Testis (tissue), 2 donors: ENCODE measurements around the gene SIGLEC10.

Experiments used
- POLR2A ChIP-seq: fragments of 450-650 bp; IDR thresholded peaks from one replicate; pipeline ENCODE4 v1.6.1; 2017; ENCODE audit warnings: antibody characterized with exemption, mild to moderate bottlenecking, moderate library complexity
- TF ChIP-seq, protein P1 (sequence below), 3 experiments: fragments of 450-650 bp in 2 of 3; fragments of 200-600 bp in 1 of 3; sonication (generic) in 1 of 3; IDR thresholded peaks; one replicate each; pipeline ENCODE4 v1.5.1; 2016 to 2019; ENCODE audit warnings: antibody characterized with exemption in 3 of 3, mild to moderate bottlenecking in 2 of 3, moderate library complexity in 1 of 3

DNA sequence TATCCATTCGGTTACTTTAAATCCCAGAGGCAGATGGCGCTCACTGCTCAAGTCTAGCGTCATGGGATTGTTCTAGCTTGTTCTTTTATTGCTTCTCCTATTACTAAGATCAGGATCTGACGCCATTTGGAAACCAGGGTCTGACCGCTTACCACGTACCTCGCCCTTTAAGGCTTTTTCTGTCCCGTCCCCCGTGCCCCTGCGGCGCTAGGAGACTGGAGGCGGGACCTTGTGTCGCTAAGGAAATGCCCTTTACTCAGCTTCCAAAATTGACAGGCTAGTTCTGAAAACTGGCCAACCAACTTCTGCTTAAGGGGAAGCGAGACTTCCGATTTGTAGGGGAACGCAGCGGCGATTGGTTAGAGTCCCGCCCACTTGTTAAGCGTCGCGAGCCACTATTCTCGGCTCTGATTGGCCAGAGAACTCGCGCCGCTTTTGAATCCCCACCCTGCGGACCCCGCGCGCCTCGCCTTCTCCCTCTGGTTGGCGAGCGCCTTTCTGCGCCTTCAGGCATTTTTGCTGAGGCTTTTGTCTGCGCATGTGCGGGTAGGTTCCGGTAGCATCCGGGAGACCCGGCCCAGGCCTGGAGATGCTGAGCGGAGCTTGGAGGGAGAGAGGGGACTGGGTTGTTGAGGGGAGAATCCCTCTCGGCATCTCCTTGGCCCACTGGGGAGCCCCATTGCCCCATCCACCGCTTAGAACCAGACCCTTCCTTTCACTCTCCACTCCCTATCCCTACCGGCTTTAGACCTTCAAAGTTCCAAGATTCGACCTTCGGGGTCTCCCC, 23.2 kb downstream of the SIGLEC10 start:
- TF ChIP-seq POLR2A, result no peak
- TF ChIP-seq, protein P1, sequence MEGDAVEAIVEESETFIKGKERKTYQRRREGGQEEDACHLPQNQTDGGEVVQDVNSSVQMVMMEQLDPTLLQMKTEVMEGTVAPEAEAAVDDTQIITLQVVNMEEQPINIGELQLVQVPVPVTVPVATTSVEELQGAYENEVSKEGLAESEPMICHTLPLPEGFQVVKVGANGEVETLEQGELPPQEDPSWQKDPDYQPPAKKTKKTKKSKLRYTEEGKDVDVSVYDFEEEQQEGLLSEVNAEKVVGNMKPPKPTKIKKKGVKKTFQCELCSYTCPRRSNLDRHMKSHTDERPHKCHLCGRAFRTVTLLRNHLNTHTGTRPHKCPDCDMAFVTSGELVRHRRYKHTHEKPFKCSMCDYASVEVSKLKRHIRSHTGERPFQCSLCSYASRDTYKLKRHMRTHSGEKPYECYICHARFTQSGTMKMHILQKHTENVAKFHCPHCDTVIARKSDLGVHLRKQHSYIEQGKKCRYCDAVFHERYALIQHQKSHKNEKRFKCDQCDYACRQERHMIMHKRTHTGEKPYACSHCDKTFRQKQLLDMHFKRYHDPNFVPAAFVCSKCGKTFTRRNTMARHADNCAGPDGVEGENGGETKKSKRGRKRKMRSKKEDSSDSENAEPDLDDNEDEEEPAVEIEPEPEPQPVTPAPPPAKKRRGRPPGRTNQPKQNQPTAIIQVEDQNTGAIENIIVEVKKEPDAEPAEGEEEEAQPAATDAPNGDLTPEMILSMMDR (IDR thresholded peaks at IDR 0.05), result peak in 1 of 3 experiments; percentile 11
